Measurements from ENCODE around the gene STX16.

The STX16 gene

GRCh38 chr20:58670659-58671058 lies 19.6 kb downstream of the STX16 start:
- no peak overlapping the region for H3K27ac ChIP-seq
- no peak for TF ChIP-seq CTCF (IDR thresholded peaks at IDR 0.05)
- no peak for TF ChIP-seq ZFX (IDR thresholded peaks at IDR 0.05; ENCODE audit: borderline replicate concordance)

DNA sequence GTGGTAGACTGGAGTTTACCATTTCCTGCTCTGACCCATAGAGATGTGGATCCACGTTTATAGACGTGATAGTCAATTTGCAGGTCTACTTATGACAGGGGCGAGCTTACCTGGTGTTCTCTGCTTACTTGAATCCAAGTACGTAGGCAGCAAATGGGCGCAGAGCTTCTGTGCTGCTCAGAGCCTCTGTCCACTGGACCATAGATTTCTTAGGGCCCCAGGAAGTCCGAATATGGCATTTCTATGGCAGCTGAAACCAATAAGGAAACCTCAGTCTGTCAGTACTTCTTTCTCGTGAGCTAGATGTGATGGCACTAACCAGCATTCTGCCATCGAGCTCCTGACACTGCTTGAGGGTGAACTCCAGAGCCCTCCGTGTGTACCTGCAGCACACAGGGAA lies 22.0 kb downstream of the STX16 start:
- H3K27ac ChIP-seq, result no peak overlapping the region
- TF ChIP-seq CTCF (IDR thresholded peaks at IDR 0.05), result no peak
- no peak for TF ChIP-seq ZFX (IDR thresholded peaks at IDR 0.05; ENCODE audit: borderline replicate concordance)

- H3K27ac ChIP-seq, result no peak overlapping the region
Observed at GRCh38 chr20:58675146-58675584, 24.1 kb downstream of the STX16 start.

DNA sequence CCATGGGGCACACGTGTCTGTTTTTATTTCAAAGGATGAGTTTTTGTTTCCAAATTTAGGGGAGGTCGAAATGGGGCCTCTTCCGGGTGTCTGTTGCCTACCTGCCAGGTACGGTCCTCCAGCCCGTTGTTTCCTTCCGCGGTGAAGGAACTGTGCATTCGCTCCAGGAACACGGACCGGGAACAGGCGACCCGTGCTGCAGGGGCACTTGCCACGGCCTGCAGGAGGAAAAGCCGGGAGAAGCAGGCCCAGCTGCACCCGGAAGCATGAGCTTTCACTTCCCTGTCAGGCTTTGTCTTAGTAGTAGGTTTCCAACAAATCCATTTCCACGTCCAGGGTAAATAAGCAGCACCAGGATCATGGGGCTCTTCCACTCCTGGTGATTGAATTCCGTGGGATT lies 24.6 kb downstream of the STX16 start:
- TF ChIP-seq ZFX (IDR thresholded peaks at IDR 0.05; ENCODE audit: borderline replicate concordance) (no peak), CTCF (IDR thresholded peaks at IDR 0.05) (no peak)
- no peak overlapping the region for H3K27ac ChIP-seq

More at GRCh38 chr20:58675146-58675584, 24.1 kb downstream of the STX16 start:
- TF ChIP-seq ZFX (IDR thresholded peaks at IDR 0.05; ENCODE audit: borderline replicate concordance) (no peak), CTCF (IDR thresholded peaks at IDR 0.05) (no peak)

DNA sequence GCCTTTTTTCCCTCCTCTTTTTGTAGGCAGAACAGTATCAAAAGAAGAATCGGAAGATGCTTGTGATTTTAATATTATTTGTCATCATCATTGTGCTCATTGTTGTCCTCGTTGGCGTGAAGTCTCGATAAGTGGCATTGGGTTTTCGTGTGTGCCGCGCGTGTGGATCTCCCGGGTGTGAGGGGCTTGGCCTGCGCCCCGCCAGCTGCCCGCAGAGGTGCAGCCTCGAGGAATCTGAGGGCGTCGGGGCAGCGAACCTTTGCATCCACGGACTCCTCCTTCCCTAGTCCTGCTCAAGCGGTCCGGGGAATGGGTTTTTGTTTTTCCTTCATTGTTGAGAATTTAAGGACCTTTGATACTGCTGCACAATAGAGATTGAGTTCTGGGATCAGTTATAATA lies 25.1 kb downstream of the STX16 start:
- H3K27ac ChIP-seq, result no peak overlapping the region
- no peak for TF ChIP-seq CTCF (IDR thresholded peaks at IDR 0.05)

DNA sequence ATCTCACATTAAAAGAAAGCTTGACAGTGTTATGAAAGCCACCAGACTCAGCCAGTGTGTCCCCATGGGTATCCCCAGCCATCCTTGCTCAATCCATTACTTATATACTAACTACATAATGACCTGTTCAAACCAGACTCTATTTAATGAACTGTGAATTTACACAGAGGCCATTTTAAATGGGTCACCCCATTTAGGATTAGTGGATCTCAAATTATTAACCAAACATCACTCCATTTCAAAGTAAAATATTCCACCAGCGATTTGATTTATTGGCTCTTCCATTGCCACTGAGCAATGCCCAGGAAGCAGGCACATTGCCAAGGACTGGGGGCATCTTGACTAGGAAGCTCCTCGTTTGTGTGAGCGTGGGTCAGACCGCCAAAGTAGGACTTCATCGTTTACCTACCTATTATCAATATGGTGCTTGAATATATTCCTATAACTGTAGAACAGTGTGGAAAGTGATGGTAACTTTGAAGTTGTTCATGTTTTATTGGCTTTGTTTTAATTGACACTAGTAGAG lies 26.1 kb downstream of the STX16 start:
- no peak overlapping the region for H3K27ac ChIP-seq
- TF ChIP-seq ZFX (IDR thresholded peaks at IDR 0.05; ENCODE audit: borderline replicate concordance) (no peak), CTCF (IDR thresholded peaks at IDR 0.05) (no peak)

GRCh38 chr20:58677808-58678207 lies 26.7 kb downstream of the STX16 start:
- H3K27ac ChIP-seq, result no peak overlapping the region
- TF ChIP-seq CTCF (IDR thresholded peaks at IDR 0.05), result no peak
- no peak for TF ChIP-seq ZFX (IDR thresholded peaks at IDR 0.05; ENCODE audit: borderline replicate concordance)

Data from 22Rv1 (cell line).